ENCODE results near the gene BUD13.

DNA sequence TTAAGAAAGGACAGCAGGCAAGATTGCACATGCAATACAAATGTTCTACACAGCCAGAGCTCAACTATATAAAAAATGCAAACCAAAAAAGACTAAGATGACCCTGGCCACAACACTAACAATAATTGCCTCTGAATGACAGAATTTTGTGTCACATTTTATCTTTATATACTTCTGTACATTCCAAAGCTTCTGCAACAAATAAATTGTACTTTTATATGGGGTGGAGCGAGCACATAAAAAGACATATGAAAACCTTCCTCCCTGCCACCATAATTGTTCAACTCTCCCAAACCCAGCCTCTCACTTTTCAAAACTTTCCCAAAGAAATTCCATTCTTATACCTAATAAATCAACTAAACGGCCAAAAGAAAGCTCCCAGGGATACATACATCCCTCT lies 10.7 kb downstream of the BUD13 start:
- no peak for TF ChIP-seq POLR2AphosphoS5 (IDR thresholded peaks at IDR 0.05)
- TF ChIP-seq, protein P1, sequence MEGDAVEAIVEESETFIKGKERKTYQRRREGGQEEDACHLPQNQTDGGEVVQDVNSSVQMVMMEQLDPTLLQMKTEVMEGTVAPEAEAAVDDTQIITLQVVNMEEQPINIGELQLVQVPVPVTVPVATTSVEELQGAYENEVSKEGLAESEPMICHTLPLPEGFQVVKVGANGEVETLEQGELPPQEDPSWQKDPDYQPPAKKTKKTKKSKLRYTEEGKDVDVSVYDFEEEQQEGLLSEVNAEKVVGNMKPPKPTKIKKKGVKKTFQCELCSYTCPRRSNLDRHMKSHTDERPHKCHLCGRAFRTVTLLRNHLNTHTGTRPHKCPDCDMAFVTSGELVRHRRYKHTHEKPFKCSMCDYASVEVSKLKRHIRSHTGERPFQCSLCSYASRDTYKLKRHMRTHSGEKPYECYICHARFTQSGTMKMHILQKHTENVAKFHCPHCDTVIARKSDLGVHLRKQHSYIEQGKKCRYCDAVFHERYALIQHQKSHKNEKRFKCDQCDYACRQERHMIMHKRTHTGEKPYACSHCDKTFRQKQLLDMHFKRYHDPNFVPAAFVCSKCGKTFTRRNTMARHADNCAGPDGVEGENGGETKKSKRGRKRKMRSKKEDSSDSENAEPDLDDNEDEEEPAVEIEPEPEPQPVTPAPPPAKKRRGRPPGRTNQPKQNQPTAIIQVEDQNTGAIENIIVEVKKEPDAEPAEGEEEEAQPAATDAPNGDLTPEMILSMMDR (IDR thresholded peaks at IDR 0.05; ENCODE audit: poor library complexity, severe bottlenecking): no peak
